Smooth muscle cell (in vitro differentiated cells): ENCODE measurements around the gene SERPINB11. TPM values are rescaled to one million over a fixed set of nuclear protein-coding genes. Genes with fewer than 3 reads are reported as not detected.

ENCODE experiments used
- DNase-seq: peaks from one replicate; lab custom pipeline; 2025; ENCODE audit not compliant: unreplicated experiment; lab: John Stamatoyannopoulos, UW
- H2AFZ ChIP-seq: fragments of 200-600 bp; sonication (generic); 2 replicates; pipeline ENCODE4 v1.6.0; 2016; ENCODE audit warnings: antibody characterized with exemption, low read depth, mild to moderate bottlenecking
- H3F3A ChIP-seq: fragments of 200-600 bp; sonication (generic); 2 replicates; pipeline ENCODE4 v1.6.0; 2017; ENCODE audit warnings: antibody characterized with exemption, low read depth
- H3K27ac ChIP-seq: fragments of 200-600 bp; sonication (generic); 2 replicates; pipeline ENCODE4 v1.5.1; 2016; ENCODE audit warnings: low read depth, mild to moderate bottlenecking
- H3K27me3 ChIP-seq: fragments of 200-600 bp; sonication (generic); 2 replicates; pipeline ENCODE4 v1.6.1; 2016; ENCODE audit warnings: low read depth, mild to moderate bottlenecking
- H3K36me3 ChIP-seq: fragments of 200-600 bp; sonication (generic); 2 replicates; pipeline ENCODE4 v1.5.1; 2016; ENCODE audit warnings: low read depth
- H3K4me1 ChIP-seq: fragments of 200-600 bp; sonication (generic); 2 replicates; pipeline ENCODE4 v1.5.1; 2016; ENCODE audit warnings: low read depth
- H3K4me2 ChIP-seq: fragments of 200-600 bp; sonication (generic); 2 replicates; pipeline ENCODE4 v1.6.0; 2016; ENCODE audit warnings: mild to moderate bottlenecking
- H3K4me3 ChIP-seq: fragments of 200-600 bp; sonication (generic); 2 replicates; pipeline ENCODE4 v1.5.1; 2016; ENCODE audit warnings: mild to moderate bottlenecking
- H3K79me2 ChIP-seq: fragments of 200-600 bp; sonication (generic); 2 replicates; pipeline ENCODE4 v1.6.0; 2016; ENCODE audit warnings: low read depth, mild to moderate bottlenecking
- H3K9ac ChIP-seq: fragments of 200-600 bp; sonication (generic); 2 replicates; pipeline ENCODE4 v1.6.0; 2016; ENCODE audit warnings: low read depth
- H3K9me3 ChIP-seq: fragments of 200-600 bp; sonication (generic); replicated peaks from 2 replicates; pipeline ENCODE4 v1.5.1; 2016; ENCODE audit warnings: low read depth
- H4K20me1 ChIP-seq: fragments of 200-600 bp; sonication (generic); 2 replicates; pipeline ENCODE4 v1.6.0; 2016; ENCODE audit warnings: low read depth
- WGBS: methylation state at CpG from one replicate; pipeline ENCODE4 v1.1.7; 2016; ENCODE audit warnings: low lambda C conversion rate; 5-methylcytosine and 5-hydroxymethylcytosine counted together
- polyA plus RNA-seq: library from polyadenylated mRNA; unstranded; fragments of >200 nt; fragmentation: Nextera tagmentation; extraction: Ambion mirVana; gene quantifications from 2 replicates; pipeline ENCODE4 v1.2.1, GENCODE V29; 2016
- total RNA-seq: library from RNA; depleted of rRNA; stranded (reverse); fragments of >200 nt; gene quantifications from 2 replicates; pipeline ENCODE4 v1.2.3, GENCODE V29; 2014
- TF ChIP-seq, protein P1 (sequence below): fragments of 200-600 bp; sonication (generic); IDR thresholded peaks from 2 replicates; pipeline ENCODE4 v1.5.1; 2017; ENCODE audit warnings: borderline replicate concordance, mild to moderate bottlenecking, antibody characterized with exemption; ENCODE audit not compliant: insufficient read depth, poor library complexity, severe bottlenecking

Gene SERPINB11
- total and polyA plus RNA-seq, 2 experiments from 2014 or later: 0.25 to 1.4 TPM

DNA sequence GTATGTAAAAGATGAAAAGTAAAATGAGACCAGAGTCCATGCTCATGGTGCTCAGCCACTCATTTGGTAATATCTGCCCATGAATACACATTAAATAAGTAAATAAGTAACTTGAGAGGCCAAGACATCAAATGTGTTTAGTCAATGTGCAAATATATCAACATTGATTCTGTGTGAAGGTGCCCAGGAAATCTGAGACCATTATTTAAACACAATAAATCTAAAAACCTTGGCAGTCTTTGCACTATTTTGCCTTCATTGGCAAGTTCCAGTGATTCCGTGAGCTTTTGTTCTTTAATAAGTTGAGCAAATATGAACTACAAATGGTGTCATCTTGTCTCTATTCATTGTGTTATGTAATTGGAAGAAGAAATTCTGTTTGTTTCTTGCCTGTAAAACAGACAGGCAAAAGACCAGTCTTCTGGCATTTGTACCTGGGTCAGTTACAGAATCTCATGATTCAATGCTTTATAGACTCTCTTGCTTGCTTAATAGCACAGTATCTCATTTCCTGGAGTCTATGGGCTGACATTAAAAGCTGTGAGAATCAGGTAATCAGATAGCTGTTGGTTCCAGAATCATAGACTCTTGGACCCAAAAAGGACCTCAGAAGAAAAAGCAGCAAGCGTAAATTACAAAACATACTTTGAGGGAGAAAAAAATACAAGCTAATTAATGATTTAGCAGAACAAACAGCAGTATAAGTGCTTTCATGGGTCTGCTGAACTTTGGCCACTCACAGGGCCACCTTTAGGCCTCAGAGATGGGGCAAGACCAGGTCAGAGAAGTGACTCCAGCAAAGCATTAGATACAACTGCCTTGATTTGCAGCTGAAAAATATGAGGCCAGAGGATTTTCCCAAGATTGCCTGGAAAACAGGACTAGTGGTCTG lies 21.1 kb upstream of the SERPINB11 start:
- Histone ChIP-seq H3K36me3 (no peaks in the 10 kb centered on the region), H3K4me2 (no peak overlapping the region), H3K4me3 (no peak overlapping the region), H3F3A (no peaks in the 10 kb centered on the region), H4K20me1 (no peaks in the 10 kb centered on the region), H2AFZ (no peak overlapping the region), H3K9ac (no peak overlapping the region), H3K27me3 (no peaks in the 10 kb centered on the region), H3K9me3 (no peaks in the 10 kb centered on the region), H3K79me2 (no peaks in the 10 kb centered on the region), H3K4me1 (peaks cover 10% of the 10 kb centered on the region), H3K27ac (no peak overlapping the region)
- TF ChIP-seq, protein P1, sequence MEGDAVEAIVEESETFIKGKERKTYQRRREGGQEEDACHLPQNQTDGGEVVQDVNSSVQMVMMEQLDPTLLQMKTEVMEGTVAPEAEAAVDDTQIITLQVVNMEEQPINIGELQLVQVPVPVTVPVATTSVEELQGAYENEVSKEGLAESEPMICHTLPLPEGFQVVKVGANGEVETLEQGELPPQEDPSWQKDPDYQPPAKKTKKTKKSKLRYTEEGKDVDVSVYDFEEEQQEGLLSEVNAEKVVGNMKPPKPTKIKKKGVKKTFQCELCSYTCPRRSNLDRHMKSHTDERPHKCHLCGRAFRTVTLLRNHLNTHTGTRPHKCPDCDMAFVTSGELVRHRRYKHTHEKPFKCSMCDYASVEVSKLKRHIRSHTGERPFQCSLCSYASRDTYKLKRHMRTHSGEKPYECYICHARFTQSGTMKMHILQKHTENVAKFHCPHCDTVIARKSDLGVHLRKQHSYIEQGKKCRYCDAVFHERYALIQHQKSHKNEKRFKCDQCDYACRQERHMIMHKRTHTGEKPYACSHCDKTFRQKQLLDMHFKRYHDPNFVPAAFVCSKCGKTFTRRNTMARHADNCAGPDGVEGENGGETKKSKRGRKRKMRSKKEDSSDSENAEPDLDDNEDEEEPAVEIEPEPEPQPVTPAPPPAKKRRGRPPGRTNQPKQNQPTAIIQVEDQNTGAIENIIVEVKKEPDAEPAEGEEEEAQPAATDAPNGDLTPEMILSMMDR: no peak
- DNase-seq: no peak
- 96% methylated on average over 2 of the region's 2 CpGs for WGBS

GRCh38 chr18:63683152-63683551 lies 19.6 kb upstream of the SERPINB11 start:
- Histone ChIP-seq H3K9ac (peak overlapping the region; percentile 47), H3K4me3 (no peak overlapping the region), H3K36me3 (no peaks in the 10 kb centered on the region)

DNA sequence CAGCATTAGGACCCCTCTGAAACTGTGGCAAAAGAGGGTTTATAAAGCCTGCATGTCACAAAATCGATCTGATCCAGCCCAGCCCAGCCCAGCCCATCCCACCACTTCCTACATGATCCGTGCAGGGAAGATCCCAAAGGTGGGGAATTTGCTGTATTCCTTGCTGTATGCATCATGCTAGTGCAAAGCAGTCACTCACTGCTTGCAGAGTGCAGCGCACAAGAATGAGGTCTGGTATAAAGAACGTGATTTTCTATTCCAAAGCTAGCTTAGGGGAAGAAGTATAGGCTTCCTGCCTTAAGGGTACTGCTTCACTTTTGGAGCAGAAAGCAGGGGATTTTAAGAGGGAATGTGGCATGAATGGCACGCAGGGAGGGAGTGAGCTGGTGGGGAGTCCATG lies 18.9 kb upstream of the SERPINB11 start:
- Histone ChIP-seq H3K79me2 (no peaks in the 10 kb centered on the region), H3K4me1 (peaks cover 10% of the 10 kb centered on the region), H3K36me3 (no peaks in the 10 kb centered on the region), H3K27ac (no peak overlapping the region), H4K20me1 (no peaks in the 10 kb centered on the region), H3K27me3 (no peaks in the 10 kb centered on the region), H3K9me3 (no peaks in the 10 kb centered on the region), H3K4me3 (no peak overlapping the region), H3K4me2 (no peak overlapping the region), H3K9ac (no peak overlapping the region), H3F3A (no peaks in the 10 kb centered on the region), H2AFZ (no peak overlapping the region)
- 62% methylated on average over 5 of the region's 5 CpGs for WGBS
- TF ChIP-seq, protein P1: no peak
- no peak for DNase-seq

More at GRCh38 chr18:63683152-63683551, 19.6 kb upstream of the SERPINB11 start:
- TF ChIP-seq, protein P1: no peak
- peak overlapping the region; percentile 90 for H3K27ac ChIP-seq
- H3K9me3 ChIP-seq: no peaks in the 10 kb centered on the region
- H3K4me1 ChIP-seq: peaks cover 10% of the 10 kb centered on the region
- WGBS: 22% methylated on average over 2 of the region's 2 CpGs
- no peaks in the 10 kb centered on the region for H4K20me1 ChIP-seq
- H3K4me2 ChIP-seq: peak overlapping the region; percentile 58
- H3K27me3 ChIP-seq: no peaks in the 10 kb centered on the region
- no peaks in the 10 kb centered on the region for H3F3A ChIP-seq
- no peak for DNase-seq
- peak overlapping the region; percentile 65 for H2AFZ ChIP-seq
- no peaks in the 10 kb centered on the region for H3K79me2 ChIP-seq
